DMS153 treated with DMSO at 0.1 percent for 48 hours (cell line): Measurements from ENCODE around the gene MGP.
A peak's percentile ranks its signal among the peaks of the same experiment; 100 is the strongest.

ENCODE experiments used
- DNase-seq: peaks from one replicate; lab custom pipeline; 2025; ENCODE audit not compliant: unreplicated experiment; lab: John Stamatoyannopoulos, UW

The MGP gene

DNA sequence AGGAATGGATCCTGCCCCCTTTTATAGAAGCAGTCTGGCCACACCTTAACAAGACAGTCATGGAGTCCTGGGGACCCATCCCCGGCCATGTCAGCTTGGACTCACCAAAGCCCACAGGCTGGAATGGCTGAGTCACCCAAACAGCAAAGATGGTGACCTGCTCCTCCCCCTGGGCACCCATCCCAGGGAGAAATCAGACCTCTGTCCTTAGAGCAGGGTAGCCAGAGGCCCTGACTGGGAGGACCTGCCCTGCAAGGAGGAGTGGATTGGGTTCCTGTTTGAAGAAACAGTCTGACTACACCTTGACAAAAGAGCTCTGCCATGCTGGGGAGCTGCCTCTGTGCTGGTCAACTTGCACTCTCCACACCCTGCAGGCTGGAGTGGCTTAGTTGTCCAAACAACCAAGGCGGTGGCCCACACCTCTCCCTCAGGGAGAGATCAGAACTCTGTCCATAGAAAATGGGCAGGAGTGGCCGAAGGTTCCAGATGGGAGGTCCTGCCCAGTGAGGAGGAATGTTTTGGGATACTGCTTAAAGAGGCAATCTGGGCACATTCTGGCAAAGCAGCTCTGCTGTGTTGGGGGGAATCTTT is 16.6 kb downstream of the MGP start:
- no peak for DNase-seq

DNA sequence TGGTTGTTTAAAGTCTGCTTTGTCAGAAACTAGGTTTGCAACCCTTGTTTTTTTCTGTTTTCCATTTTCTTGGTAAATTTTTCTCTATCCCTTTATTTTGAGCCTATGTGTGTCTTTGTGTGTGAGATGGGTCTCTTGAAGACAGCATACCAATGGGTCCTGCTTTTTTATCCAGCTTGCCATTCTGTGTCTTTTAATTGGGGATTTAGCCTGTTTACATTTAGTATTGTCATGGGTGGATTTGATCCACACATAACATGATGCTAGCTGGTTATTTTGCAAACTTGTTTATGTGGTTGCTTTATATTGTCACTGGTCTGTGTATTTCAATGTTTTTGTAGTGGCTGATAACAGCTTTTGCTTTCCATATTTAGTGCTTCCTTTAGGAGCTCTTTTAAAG is 25.2 kb downstream of the MGP start:
- DNase-seq: no peak

DNA sequence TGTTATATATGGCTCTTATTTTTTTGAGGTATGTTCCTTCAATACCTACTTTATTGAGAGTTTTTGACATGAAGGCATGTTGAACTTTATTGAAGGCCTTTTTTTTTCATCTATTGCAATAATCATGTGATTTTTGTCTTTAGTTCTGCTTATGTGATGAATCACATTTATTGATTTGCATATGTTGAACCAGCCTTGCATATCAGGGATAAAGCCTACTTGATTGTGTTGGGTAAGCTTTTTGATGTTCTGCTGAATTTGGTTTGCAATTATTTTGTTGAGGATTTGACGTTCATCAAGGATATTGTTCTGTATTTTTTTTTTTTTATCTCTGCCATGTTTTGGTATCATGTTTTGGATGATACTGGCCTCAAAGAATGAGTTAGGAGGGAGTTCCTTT is 27.1 kb downstream of the MGP start:
- DNase-seq: no peak

DNA sequence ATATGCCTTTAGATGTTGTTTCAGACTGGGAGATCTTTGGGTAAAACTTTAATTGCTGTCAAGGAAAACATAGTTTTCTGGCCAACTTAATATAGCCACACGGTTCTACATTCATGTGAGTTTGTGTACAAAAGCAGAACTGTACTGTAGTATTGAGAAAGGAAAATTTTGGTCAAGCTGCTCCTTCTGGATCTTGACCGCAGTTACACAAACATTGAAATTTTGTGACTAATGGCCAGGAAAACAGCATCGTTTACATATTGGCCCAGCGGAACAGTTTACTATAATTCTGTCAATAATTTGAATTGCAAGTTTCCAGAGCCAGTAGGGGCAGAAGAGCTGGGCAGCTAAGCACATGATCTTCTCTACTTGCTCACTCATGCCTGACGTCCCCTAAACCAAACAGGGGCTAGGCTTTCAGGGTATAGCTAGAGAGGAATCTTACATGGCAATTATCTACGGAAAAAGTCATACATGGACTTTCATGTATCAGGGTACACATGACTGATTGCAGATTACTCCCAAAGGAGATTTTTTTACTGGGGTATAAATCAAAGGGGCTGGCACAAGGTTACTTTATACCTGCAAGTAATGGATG is 31.0 kb downstream of the MGP start:
- no peak for DNase-seq

DNA sequence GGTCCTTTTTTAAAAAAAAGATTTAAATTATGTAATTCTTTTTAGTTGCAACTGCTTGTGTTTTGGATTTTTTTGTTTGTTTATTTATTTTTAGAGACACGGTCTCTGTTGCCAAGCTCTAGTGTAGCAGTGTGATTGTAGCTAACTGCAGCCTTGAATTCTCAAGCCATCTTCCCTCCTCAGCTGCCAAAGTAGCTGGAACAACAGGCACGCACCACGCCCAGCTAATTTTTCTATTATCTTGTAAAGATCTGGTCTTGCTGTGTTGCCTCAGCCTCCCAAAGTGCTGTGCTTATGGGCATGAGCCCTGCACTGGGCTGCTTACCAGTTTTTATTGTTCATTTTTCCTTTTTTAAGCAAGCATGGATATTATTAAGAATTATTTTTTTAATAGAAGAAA is 31.7 kb downstream of the MGP start:
- DNase-seq: no peak

DNA sequence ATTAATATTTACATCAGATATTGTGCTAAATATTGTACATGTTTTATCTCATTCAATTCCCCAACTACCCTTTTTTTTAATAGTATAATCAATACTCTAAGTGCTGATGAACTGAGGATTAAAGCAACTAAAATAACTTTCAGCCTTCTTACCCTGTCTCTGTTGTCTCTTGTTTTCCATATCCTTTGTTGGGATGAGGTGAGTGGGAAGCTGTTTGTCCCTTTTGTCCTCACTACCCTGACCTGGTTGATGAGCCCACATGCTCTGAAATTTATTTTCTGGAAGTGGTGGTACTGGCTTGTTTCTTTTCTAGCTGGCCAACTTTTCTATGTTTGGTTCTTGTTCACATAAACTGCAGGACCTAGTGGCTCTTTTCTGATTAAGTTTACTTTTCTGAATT is 32.8 kb downstream of the MGP start:
- no peak for DNase-seq

DNA sequence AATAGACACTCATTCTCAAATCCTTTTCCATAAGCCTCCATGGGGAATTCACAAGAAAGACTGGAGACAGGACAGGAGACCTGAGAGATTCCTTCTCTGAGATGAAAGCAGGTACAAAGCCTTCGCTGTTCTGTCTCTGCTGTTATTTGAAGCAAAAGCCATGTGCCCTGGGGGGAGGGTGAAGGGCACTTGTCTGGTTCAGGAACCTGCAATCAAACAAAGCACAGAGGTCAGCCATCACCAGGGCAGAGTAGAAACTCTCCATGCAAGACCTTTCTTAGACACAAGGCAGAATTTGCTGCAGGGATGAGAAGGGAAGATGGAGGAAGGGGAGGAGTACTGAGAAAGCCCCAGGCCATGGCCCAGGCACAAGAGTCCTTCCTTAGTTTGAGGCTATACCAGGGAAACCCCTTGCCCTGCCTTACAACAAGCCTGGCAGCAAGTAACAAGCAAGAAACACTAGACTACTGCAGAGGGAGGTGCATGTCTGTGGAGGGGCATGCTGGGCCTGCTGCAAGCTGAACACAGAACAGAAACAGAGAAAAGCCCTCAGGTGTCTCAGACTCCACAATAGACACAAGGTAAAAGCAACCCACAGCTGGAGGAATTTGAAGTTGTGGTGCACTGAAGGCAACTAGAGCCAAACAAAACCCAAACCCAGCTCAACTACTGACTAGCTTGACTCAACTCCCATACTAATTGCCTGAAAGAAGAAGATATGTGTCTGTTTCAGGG is 34.6 kb downstream of the MGP start:
- DNase-seq: no peak

DNA sequence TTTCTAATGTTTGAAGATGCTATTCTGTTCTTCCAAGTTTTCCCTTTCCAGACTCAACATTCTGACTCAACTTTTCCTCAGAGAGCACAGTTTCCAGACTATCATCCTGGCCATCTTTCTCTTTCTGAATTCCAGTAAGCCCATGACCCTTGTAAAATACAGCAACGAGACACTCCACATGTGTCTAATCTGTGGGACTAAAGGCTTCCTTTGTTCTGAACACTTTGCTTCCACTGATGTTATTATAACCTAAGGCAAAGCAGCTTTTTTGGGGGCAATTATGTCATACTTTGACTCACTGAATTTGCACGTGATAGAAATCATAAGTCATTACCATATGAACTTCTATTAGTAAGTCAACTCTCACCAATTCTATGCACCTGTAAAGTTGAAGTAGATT is 36.0 kb downstream of the MGP start:
- DNase-seq: no peak

DNA sequence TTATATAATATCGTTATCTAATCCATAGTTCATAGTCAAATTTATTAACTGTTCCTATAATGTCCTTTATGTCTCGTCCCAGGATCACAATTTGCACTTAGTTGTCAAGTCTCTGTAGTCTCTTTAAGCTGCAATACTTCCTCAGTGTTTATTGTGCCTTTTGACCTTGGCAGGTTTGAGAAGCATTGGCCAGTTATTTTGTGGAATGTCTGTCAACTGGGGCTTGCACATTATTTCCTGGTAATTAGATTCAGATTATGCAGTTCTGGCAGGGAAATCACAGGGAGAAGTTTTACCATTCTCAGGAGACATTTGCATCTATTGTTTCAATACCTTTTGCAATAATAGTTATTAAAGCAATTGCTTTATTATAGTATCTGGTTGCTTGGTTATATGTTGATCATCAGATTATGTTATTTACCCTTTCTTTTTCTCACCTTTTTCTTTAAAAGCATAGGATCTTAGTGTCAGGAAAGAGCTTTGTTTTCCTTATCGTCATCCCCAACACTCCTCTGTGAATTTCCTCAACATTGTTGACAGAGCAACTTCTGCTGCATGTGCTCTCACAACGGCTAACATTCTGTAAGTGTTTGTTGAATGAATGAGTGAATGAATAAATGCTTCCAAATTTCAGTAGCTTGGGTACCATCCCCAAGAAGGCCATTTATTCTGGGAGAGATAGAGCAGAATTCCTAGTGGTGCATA is 38.6 kb downstream of the MGP start:
- DNase-seq: no peak

DNA sequence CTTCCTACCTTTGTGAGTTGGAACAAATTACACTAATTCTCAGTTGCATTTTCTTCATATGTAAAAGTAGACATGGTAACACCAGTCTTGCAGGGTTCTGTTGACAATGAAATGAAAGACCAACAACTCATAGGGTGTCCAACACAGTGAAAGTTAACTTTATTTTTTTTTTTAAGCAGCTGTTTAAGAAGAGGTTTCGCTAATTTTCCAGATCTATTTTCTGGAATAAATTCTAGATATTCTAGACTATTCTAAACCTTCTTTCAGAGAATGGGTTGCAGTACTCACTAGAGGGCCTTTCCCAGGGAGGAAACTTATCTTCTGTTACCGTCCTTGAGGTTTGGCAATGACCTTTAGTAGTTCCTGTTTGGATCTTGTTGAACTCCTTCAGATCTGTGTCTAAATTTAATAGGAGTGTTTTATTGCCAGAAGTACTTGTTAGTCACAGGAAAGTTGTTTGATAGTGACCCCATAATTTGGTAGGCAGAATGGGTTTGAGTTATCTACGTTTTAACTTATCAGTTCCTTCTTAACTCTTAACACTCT is 39.5 kb downstream of the MGP start:
- no peak for DNase-seq

DNA sequence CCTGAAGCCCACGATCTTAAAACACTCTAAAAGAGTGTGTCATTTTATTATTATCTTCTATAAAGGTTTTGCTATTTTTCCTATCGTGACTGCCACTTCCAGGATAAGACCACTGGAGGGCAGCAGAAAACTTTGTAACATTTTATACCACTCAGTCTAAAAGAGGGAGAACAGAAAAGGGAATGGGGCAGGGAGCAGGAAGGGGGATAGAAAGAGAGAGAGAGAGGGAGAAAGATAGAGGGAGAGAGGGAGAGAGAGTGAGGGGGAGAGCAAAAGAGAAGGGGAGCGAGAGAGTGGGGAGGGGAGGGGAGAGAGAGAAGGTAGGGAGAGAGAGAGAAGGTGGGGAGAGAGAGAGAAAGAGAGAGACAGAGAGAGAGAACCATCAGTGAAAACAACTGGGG is 40.3 kb downstream of the MGP start:
- DNase-seq: peak; percentile 62

DNA sequence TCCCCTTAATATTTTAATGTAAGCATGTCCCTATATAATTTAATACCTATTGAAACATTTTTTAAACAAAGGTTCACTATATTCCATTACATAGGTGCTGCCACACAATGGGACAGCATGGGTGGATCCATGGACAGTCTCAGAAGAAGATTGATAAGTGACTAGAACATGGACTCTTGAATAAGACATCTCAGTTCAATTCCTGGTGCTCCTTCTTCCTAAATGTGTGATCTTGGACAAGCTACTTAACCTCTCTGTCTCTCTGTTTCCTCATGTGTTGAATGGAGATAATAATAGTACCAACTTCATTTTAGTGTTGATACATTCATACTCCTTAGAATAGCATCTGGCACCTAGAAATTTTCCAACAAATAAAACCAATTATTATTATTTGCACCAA is 41.3 kb downstream of the MGP start:
- no peak for DNase-seq

DNA sequence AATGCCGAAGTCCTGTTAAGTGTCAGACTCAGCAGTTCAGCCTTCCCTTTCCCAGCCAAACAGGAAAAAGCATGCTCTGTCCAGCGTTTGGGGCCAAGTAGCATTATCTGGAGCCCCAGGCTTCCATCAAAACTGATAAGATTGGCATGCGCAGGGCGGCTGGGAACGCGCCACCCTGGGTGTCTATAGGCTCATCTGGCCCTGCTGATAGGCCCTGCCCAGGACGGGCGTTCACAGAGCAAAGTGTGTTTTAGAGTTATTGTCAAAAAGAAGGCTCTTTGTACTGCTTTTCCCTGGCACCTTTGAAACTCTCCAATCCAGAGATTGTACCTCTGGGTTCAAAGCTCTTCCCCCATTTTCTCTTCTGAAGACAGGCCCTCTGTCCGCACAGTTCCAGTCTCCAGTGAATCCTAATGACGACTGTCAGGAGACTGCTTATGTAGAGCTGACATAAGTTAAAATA is 42.2 kb downstream of the MGP start, which contains the start of gene ART4:
Gene ART4, minus strand, starts transcription at position 102 of the 463 bp plus-strand sequence. CDS start 413 bp downstream, outside the sequence.
- DNase-seq: no peak

DNA sequence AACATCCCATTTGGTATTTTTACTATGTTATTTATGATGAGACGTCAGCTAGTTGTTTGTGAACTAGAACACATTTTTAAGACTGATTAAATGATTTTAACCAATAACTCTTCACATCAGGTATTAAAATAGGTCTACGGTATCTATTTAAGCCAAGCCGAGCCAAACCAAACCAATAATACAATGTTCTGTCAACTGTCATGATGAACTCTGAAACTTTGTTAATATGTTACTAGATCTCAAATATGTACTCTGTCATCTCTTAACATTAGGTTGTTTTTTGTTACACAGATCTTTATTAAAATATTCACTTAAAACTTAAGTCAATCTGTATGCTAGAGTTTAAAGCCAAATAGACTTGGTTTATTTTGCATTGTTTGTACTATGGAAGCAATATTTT is 43.3 kb downstream of the MGP start:
- no peak for DNase-seq

DNA sequence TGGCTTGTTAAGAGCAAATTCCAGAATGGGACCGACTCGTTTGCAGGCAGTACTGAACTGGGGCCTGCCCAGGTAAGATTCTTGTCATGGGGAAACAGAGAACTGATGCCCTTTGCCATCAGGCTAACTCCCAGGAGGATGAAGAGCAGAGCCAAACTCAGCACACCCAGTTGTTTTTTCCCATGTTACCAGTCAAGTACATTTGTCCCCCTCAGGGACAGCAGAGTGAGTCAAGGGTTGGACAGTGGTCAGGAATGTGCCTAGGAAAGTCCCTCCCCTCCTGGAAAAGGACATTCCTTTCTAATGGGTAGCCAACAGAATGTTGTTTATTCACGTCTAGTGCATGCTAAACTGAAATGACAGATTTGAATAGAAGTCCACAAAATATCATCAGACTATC is 43.9 kb downstream of the MGP start:
- no peak for DNase-seq

DNA sequence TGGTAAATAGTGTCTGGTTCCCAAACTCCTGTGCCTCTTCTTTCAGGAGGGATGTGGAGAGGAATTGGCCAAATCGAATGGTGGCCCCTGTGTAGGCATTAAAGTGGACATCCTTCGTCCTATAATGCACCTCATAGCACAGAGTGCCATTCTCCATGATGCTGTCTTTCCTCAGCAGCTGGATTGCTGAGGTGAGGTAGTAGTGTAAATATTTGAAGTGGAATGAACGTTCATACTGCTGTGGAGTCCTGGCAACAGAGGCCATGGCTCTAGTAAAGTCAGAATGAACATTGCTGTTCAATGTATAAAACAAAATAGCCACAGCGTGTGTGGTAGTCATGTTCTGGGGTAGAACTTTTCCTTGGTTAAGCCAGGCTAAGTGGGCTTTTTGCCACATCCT is 45.0 kb downstream of the MGP start:
- DNase-seq: no peak

DNA sequence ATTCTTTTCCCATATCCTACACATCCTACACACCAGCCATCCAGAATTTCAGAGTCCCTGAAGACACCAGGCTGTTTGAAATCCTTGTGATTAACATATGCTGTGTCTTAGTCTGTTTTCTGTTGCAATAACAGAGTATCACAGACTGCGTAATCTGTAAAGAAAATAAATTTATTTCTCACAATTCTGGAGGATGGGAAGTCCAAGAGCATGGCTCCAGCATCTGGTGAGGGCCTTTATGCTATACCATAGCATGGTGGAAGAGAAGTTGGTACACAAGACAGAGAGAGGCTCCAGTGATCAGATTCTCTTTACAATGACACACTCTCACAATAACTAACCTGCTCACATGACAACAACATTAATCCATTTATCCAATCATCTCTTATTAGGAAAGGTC is 46.4 kb downstream of the MGP start:
- no peak for DNase-seq

DNA sequence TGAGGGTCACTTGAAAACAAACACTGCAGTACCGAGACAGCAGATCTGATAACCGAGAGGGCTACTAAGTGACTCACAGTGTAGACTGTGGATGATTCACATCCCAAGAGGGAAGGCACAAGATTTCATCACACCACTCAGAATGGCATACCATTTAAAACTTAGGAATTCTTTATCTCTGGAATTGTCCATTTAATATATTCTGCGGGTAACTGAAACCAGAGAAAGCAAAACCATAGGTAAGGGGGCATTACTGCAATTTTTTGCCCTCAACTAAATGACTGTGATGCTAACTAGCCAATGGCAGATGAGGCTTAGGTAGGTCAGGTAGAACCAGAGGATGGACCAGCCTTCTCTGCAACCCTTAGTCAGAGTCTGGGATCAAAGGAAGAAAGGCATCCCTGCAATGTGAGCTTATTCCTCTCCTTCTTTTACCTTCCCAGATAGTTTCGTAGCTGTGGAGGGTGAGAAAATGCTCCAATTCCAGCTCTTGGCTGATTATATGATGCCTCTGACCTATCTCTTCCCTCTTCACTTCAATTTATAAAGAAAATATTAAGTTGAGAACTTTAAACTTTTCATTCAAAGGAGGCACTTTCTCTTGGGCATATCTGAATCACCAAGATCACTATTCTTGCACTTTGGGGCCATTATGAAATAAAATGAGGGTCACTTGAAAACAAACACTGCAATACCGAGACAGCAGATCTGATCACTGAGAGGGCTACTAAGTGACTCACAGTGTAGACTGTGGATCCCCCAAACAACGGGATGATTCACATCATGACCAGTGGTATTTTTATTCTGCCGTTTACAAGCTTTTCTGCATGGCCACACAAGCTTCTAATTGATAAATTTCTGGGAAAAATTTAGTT is 49.1 kb downstream of the MGP start:
- no peak for DNase-seq

DNA sequence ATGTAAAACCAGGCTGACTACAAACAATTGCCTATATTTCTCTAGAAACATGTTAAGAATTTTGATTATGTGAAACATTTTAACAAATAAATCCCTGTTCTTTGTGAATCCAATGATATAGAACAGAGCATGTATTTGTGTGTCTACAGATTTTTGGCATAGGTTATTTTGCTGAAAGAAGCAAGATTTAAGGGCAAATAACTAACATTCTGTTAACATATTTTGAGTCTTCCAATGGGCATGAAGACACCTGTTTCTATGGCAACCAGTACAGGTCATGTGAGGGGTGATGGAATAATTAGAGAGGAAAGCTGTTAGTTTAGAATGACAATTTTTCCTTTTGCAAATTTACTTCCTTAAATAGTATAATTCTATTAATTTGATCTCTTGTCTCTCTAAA is 51.1 kb downstream of the MGP start:
- DNase-seq: no peak

DNA sequence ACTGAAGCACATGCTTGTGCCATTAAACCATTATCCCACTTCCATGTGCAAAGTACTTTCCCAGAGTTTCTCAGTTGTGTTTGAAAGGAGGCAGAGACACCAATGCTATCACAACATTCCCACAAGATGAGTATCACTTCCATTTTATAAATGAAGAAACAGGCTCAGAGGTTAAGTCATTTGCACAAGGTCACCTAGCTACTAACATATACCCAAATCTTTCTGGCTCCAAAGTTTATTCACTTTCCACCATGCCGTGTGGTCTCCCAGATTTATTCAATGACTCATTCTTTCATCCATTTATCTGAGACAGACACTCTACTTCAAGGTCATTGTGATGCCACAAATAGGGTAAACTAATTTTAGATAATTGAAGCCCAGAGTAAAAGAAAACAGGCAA is 51.7 kb downstream of the MGP start:
- no peak for DNase-seq

DNA sequence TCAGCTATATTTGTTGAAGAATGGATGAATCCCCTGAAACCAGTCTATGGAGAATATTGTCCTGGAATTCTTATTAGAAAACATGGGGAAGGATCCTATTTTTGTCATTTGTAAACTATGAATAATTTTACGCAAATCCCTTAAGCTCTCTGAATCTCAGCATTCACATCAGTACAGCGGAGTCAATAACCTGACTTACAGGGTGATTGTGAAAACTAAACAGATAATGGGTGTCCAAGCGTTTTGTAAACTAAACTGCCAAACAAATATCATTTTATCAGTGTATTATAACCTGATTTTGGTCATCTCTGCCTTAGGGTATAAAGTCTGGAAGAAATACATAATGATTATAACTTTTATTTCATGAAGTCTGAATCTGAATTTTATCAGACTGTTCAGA is 52.3 kb downstream of the MGP start:
- no peak for DNase-seq
